DOHH2 (cell line): Measurements from ENCODE around the gene KRT2.

Source experiments
- CTCF ChIP-seq: fragments of 200-600 bp; sonication (generic); IDR thresholded peaks from one replicate; pipeline ENCODE4 v1.5.1; 2014; ENCODE audit warnings: antibody characterized with exemption, mild to moderate bottlenecking, low read depth, low read length; ENCODE audit not compliant: poor library complexity, severe bottlenecking
- EZH2phosphoT487 ChIP-seq: fragments of 200-600 bp; sonication (generic); IDR thresholded peaks from 2 replicates; pipeline ENCODE4 v1.6.1; 2017; ENCODE audit warnings: borderline replicate concordance, mild to moderate bottlenecking, antibody characterized with exemption, low read length, moderate library complexity, mixed read lengths

DNA sequence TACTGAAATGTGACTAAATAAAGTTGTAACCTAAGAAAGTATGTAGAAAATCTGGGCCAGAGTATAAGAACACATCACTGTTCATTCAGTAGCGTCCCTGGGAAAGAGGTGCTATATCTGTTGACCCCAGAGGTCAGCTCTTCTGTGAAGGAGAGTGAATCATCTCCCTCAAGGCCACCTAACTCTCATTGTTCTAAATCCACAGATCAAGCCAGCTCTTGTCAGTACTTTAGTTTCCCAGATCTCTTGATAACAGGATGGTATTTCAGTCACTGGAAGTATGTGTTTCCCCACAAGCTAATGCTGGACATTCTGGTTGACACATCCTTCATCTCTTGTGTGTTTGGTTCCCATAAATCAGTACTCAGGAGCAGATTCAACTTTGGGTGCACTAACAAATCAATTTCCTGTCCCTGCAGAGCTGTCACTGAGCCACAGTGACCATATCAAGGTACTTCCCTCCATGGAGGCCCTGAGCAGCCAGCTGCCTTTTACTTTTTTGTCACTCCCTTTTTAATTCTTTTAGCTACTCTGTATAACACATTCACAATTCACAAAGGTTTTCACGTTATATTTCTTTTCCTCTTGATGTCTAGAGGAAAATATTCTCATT is 20.4 kb upstream of the KRT2 start:
- TF ChIP-seq CTCF (no peak), EZH2phosphoT487 (no peak)
